GM19438 (cell line): ENCODE measurements around the gene EHD1.

Source experiments
- ATAC-seq: cut with Tn5 transposase; IDR thresholded peaks from one replicate; pipeline ENCODE4 v1.9.1; 2021; ENCODE audit warnings: low read depth; ENCODE audit not compliant: unreplicated experiment

Gene EHD1

DNA sequence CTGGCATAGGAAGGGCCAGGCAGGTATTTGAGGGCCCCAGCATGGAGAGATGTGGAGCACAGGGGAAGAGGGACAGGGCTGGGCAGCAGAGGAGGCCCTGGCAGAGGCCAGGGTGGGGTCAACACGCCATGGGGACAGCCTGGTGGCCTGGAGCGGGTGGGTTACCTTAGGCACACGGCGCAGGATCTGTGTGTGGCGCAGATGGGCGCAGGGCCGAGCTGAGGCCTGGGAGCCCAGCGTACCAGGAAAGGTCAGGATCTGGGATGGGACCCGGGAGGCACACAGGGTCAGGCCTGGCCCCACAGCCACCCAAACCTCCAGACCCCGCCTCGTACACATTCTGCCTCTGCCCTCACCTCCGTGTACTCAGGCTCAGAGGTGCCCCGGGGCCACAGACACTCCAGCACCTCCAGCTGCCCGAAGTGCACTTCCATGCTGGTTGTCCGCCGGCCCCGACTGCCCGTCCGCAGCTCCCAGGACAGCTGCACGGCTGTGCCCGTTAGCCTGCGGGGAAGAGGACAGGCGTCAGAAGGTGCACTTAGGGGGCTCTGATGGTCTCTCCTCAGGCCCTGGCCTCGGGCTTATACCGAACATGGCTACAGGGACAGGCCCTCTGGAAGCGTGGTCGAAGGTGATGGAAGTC, 32.2 kb upstream of the EHD1 start:
- no peak for ATAC-seq

DNA sequence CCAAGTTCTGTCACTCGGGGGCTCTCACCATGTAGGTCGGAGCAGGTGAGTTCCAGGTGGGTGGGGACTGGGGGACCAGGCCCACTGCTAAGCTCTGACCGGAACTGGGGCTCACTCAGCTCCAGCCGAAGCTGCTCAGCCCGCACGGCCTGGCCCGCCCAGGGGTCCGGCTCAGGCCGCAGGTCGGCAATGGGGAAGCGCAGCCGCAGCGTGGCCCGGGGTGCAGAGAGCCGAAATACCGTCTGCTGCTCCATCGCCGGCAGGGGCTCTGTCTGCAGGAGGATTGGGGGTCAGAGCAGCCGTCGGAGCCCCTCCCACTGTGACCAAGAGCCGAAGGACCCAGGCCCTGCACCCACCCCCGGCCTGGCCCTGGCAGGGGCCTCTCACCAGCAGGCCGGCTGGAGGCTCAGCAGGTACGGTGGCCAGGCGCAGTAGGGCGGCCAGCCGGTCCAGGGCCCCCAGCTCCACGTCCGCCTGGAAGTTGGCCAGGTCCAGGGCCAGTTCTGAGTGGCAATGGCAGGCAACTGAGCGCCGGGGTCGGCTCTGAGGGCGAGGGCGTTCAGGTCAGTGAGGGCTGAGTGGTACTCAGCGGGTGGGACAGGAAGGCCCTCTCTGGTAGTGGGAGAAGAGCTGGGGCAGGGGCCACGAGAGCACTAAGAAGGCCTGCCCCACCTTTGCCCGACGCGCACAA, 31.4 kb upstream of the EHD1 start:
- no peak for ATAC-seq

- ATAC-seq: no peak
Measured at GRCh38 chr11:64908766-64909165, 30.3 kb upstream of the EHD1 start.

GRCh38 chr11:64906314-64906635, 27.9 kb upstream of the EHD1 start:
- ATAC-seq: no peak

DNA sequence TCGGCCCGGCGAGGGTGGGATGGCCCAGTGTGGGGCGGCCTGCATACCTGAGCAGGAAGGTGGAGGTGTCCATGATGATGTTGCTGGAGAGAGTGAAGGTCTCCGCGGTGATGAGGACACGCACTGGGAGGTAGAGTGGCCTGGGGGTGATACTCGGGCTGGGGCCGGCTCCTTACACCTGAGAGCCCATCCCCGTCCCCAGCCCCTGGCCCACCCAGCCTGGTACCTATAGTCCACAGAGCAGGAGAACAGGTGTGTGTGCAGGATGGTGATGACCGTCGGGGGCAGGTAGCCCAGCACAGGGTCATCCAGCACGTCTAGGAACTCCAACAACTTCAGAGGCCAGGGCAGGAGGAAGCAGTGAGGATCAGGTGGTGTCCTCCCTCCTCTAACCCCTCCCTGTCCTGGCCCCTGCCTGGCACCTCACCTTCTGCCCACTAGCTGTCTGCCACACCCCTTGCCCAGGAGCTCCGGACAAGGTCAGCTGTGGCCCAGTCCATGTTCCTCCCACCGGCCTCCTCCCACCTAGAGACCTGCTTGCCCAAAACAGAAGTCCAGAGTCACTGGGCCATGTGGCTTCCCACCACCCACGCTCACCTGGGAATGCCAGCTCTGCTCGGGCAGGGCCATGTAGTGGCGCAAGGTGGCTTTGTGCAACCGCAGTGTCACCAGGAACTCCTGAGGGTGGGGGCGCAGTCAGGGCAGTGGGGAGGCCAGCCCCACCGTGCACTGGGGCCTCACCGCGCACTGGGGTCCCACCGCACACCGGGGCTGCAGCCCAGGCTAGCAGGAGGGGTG, 27.3 kb upstream of the EHD1 start:
- no peak for ATAC-seq

DNA sequence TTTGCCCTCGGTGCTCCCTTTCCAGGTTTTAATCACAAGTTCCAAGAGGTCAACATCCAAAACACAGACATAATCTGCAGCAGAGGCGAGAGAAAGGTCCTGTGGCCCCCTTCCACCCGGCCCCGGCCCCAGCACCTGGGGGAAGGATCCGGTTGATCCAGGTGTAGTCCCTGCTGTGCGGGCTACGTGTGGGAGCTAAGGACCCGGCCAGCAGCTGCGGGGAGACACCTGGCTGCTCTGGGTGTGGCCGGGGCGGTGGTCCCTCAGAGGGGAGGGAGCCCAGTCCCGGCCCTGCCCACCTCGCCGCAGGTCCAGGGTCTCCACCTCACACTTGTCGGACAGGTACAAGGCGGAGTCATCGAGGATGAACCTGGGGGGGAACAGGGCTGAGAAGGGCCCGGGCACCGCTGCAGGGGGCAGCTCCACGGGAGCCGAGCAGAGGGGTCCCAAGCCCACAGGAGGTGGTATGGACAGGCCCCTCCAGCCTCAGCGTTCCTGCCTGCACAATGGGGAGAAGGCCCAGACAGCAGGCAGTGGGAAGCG, 24.9 kb upstream of the EHD1 start:
- ATAC-seq: no peak

DNA sequence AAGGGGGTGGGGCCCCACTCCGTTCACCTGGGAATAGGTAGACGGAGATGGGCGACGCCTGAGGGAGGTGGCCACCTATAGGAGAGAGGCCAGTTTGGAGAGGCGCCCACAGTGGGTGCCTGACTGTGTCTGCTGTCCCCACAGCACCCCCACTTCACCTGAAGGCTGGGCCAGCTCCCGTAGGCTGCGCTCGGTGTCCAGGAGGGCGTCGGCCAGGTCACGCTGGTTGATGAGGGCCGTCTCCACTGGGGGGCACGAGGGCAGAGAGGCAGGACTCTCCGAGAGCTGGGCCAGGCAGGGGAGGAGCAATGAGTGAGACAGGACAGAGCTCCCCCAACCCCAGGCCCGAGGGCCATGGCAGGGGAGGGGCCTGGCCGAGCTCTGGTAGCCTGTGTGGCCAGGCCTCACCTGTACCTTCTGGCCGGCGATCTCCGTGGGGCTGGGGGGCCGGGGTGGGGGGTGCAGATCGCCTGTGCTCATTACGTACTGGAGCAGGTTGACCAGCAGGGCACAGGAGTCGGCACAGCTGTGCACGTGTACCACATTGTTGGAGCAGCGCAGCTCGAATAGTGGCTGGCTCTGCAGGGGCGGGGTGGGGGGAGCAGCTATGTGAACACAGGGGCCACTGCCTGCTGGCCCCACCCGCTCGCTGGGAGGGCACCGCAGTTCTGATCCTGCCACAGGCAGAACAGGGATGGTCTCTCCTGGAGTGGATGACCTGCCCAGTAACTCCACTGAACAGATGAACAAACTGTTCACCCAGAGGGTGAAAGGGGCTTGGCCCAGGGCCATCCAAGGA, 23.9 kb upstream of the EHD1 start:
- ATAC-seq: no peak

GRCh38 chr11:64900774-64901173, 22.4 kb upstream of the EHD1 start:
- no peak for ATAC-seq

DNA sequence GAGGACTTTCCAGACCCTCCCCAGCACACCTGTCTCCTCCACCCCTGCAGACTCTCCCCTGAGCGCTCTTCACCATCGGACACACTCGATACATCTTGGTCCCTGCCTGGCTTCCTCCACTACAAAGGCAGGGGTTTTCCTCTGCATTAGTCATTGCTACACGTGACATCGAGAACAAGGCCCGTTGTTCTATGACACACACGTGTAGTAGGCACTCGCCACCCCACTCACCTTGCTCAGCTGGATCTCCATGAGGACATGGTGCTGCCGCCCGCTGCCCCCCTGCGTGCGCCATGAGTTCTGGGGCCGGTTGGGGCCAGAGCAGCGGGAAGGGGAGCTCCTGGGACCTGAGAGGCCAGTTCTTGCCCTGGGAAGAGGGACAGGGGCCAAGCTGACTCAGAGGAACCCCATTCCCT, 21.9 kb upstream of the EHD1 start:
- ATAC-seq: no peak

- ATAC-seq: no peak
Measured at GRCh38 chr11:64898541-64898940, 20.1 kb upstream of the EHD1 start.

DNA sequence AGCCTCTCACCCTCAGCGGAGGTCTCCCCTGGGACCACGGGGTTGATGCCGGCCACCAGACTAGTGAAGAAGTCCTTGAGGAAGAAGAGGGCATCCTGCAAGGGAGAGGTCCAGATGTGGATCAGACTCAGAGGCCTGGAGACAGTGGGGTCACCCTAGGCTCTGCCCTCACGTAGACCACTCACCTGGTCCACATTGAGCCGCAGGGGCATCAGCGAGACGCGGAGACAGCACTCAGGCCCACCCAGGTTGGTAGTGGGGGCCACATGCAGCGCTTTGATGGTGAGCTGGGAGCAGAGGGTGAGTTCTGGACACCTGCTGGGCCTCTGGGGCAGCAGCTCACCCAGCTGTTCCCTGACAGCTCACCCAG, 19.6 kb upstream of the EHD1 start:
- no peak for ATAC-seq

GRCh38 chr11:64897381-64898075, 19.1 kb upstream of the EHD1 start:
- ATAC-seq: no peak

DNA sequence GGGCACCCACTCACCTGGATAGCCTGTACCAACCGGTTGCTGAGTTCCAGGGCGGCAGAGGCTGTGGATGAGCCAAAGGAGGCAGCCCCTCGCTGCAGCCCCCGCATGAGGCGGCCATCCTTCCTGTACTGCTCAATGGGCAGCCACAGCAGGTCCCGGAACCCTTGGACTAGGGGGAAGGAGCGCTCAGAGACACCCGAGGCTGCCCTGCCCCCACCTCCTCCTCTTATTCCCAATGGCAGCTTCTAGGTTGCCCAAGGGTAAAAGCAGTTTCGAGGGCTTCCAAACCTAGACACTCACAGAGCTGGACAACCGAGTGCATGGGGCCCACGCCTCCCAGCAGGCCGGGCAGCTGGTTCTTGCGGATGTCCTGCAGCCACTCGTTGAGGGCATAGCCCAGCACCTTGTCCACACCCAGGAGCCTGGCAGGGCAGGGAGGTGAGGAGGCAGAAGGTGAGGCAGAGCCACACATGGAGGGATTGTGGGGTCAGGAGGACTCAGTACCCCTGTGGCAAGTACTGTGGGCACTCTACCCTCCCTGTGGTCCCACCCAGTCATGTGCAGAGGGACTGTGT, 18.1 kb upstream of the EHD1 start:
- no peak for ATAC-seq

DNA sequence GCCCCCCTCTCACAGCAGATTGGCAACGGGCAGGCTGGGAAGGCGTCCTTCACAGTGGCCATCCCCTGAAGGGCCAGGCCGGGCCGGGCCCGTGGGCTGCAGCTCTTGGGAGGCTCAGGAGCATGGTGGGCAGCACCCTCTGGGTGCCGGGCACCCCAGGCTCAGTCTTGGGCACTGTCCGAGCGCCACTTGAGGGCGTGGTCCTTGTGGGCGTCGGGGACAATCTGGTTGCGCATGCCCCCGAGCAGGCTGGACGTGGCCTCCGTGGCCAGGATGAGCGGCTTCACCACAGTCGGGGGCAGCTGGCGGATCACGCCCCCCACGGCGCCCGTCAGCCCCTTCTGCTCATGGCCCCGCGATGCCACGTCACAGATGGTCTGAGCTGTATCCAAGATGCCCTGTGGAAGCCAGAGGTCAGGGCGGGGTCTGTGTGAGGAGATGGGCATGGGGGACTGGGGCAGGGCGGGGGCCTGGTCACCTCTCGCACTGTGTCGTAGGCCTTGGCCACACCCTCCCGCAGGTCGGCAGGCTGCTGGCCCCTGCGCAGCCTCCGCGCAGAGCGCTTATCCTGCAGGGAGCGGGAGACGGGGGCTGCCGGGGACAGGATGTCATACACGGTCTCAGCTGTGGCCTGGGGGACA, 16.5 kb upstream of the EHD1 start:
- no peak for ATAC-seq

DNA sequence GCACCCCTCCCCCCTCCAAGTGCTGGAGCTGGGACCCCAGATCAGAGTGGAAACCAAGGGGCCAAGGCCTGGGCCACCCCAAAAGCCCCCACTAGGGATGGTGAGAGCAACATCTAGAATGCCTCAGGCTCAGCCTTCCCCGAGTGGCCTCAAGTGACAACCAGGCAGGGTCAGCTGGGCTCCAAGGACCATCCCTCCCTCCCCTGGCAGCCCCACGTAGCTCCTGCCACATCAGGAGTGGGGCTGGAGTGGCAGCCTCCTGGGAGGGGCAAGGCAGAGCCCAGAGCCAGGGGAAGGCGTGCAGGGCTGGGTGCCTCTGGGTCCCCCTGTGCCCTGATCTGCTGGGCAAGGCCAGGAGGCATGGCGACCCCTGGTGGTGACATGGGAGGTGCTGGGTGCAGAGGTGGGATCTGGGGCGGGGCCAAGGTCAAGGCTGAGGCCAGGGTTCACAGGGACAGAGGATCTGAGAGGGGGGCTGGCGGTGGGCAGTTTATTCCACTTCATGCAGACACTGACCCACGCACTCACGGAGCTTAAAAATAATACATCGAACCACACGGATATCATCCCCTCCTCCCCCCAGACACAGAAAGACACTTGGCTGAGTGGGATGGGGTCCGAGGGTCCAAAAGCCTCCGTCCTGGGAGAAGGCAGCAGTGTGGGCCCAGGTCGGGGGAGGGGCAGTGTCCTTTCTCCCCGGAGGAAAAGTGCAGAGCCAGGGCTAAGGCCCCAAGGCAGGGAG, 15.8 kb upstream of the EHD1 start:
- no peak for ATAC-seq

GRCh38 chr11:64893194-64894069, 15.0 kb upstream of the EHD1 start:
- no peak for ATAC-seq

GRCh38 chr11:64892838-64893193, 14.4 kb upstream of the EHD1 start:
- ATAC-seq: no peak

GRCh38 chr11:64892411-64892831, 14.0 kb upstream of the EHD1 start:
- ATAC-seq: no peak
